AG08395 (cell line): Measurements from ENCODE around the gene MAGED1.
A peak's percentile ranks its signal among the peaks of the same experiment; 100 is the strongest.

Source experiments
- DNase-seq: peaks from one replicate; pipeline ENCODE4 v3.0.0; 2012; ENCODE audit warnings: mixed read lengths, low spot score

The MAGED1 gene

DNA sequence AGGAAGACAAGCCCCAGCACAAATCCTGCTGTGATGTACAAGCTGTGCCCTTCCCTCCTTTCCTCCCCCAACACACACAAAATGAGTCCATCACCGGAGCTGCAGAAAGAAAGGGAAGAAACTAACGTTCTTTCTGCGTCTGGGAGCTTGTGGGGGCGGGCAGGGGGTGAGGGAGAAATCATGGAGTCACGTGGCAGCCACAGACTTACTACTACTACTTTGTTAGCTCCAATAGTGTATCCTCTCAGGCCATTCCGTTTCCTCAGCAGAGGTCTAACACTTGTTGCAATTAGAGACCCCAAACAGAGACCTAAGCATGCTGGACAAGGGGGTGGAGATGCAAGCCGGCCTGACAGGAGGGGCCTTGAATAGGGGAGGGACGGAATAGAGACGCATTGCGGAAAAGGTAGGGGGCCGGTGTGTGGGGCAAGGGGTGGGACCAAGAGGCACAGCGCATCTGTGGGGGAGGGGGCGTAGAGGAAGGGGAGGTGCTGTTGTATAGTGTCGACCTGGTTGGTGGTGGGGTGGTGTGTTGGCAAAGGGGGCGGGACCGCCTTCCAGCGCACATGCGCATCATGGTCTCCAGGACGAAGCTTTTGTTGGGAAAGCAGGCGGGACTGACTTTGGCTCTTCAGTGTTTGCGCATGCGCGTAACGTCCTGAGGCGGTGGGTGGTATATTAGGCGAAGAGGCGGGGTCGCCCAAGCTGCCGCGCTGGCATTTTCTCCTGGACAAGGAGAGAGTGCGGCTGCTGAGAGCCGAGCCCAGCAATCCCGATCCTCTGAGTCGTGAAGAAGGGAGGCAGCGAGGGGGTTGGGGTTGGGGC, at the start of gene MAGED1:
MAGED1 (plus strand) TSS at position 703 of the 825 bp plus-strand sequence. CDS start 682 bp downstream, outside the sequence.
- peak; percentile 86 for DNase-seq

GRCh38 chrX:51847463-51847862, 46.0 kb upstream of the MAGED1 start:
- DNase-seq: no peak

GRCh38 chrX:51851507-51852085, 41.8 kb upstream of the MAGED1 start:
- DNase-seq: no peak

- DNase-seq: no peak
These were observed 41.3 kb upstream of the MAGED1 start for GRCh38 chrX:51852096-51852495.

GRCh38 chrX:51852621-51853020, 40.8 kb upstream of the MAGED1 start:
- DNase-seq: no peak

GRCh38 chrX:51853251-51853650, 40.2 kb upstream of the MAGED1 start:
- DNase-seq: no peak

DNA sequence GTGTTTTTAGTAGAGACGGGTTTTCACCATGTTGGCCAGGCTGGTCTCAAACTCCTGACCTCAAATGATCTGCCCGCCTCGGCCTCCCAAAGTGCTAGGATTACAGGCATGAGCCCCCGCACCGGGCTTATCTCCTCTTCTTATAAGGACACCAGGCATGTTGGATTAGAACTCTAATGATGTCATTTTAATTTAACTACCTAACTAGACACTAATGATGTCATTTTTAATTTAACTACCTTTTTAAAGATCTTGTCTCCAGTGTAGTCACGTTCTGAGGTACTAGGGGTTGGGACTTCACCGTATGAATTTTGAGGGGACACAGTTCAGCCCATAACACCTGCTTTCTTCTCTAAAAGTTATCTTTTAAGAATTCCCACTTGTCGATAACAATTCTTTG, 37.7 kb upstream of the MAGED1 start:
- DNase-seq: no peak

DNA sequence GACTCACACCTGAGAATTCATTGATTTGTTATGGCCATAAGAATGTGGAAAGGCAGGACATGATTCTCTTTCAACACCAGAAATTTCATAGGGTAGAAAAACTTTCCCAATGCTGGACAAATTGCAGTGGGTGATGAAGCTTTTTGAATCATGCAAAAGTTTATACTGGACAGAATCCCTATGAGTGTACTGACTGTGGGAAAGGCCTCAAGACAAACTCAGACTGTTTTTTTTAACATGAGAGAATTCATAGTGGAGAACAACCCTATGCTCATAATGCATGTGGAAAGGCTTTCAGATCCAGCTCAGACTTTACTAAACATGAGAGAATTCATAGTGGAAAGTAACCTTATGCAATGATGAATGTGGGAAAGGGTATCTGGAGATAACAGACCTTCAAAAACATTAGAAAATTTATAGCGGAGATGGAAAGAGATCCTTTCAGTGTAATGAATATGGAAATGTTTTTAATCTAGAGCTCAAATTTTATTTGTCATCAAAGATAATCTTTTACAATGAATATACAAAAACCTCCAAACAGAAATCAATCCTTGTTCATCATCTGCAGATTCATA, 36.2 kb upstream of the MAGED1 start:
- DNase-seq: no peak

- peak; percentile 47 for DNase-seq
These were observed 32.7 kb upstream of the MAGED1 start for GRCh38 chrX:51860679-51861078.

DNA sequence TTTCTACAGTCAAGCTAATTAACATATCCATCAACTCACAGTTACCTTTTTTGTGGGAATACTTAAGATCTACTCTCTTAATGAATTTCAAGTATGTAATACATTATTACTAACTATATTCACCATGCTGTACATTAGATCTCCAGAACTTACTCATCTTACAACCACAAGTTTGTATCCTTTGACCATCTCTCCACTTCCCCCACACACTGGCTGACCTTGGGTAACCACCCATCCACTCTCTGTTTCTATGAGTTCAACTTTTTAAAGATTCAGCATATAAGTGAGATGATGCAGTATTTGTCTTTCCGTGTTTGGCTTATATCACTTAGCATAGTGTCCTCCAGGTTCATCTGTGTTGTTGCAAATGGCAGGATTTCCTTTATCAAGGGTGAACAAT, 30.5 kb upstream of the MAGED1 start:
- DNase-seq: no peak

GRCh38 chrX:51866210-51866609, 27.2 kb upstream of the MAGED1 start:
- no peak for DNase-seq

- DNase-seq: no peak
These were observed 25.8 kb upstream of the MAGED1 start for GRCh38 chrX:51867626-51868025.

- no peak for DNase-seq
These were observed 23.1 kb upstream of the MAGED1 start for GRCh38 chrX:51870354-51870753.

DNA sequence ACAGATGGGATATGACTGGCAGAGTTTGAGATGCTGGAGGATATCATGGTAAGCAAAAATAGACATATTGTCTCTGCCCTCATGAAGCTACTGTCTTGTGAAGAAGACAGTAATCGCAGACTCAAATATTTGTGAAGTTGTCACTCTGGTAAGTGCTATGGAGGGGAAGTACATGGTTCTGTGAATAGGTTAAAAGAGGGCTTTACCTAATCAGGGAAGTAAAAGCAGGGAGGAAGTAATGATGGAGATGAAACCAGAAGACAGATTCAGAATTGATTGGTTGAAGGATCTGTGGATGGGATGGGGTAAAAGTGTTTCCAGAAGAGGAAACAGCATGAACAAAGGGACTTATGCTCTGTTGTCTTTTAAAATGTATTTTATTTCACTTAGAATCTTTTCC, 19.3 kb upstream of the MAGED1 start:
- no peak for DNase-seq

DNA sequence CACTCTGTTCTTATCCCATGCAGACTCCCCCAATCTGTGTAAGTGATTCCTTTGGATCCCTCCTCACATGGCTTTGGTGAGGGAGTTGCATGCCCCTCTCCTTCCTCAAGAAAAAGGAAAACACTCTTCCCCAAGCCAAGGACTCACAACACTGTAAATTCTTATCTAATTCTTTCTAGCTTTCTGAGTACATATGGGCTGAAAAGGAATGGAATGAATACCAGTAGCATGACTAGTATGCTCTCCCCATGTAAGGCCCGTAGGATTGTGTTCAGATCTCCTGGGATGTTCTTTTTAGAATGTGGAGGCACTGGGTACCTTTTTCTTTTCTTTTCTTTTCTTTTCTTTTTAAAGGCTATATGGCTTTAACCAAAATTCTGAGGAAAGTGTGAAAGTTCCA, 17.0 kb upstream of the MAGED1 start:
- DNase-seq: peak; percentile 48

DNA sequence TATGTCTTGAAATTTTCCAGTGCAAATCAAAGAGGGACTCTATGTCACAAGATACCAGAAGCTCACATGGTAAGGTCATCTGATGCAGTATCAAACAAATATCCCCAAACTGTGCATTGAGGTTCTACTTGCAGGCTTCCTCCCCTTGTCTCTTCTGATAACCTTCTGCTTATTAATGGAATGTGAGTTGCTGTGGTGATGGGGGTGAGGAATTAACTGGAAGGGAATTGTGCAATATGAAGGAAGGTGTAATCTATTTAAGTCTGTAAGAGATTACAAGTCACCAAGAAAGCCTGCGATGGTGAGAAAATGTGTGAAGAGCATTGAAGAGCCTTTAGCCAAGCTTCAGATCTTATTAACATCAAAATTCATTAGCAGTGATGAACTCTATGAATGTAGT, 15.4 kb upstream of the MAGED1 start:
- no peak for DNase-seq

DNA sequence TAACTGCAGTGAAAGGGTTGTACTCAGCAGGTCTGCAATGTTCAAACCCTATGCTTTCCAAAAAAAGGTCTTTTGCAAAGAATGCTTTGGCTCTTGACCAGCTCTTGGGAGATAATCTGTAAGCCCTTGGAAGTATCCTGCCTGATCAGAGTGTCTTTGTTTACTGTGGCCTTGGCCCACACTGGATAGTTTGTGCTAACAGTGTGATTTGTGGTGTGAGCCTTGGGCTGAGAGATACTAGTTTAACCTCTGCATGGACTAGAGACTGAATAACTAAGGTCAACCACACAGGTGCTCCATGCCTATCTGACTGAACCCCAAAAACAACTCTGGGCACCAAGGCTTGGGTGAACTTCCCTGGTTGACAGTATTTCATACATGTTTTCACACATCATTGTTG, 3.6 kb upstream of the MAGED1 start:
- DNase-seq: no peak

DNA sequence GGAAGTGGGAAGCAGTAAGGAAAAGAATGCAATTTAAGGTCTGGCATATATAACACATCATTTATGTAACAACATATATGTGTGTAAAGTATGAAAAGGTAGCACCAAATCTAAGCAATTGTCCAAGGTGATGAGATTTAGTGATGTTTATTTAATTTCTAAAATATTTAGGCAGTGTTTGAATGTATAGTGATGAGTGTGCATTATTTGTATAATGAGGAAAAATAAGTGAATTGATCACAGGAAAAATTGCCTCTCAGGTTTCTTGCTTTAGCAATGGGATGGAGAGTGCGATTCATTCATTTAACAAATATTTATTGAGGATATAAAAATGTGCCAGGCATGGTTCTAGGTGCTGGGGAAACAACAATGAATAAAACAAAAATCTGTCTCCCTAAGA, 2.2 kb upstream of the MAGED1 start:
- DNase-seq: no peak

- DNase-seq: peak; percentile 46
These were observed 1.4 kb upstream of the MAGED1 start for GRCh38 chrX:51891821-51892551.

- DNase-seq: no peak
These were observed 691 bp downstream of the MAGED1 start for GRCh38 chrX:51893931-51894696.

- DNase-seq: no peak
These were observed 1.4 kb downstream of the MAGED1 start for GRCh38 chrX:51894697-51895336.
